AG08395 (cell line): ENCODE measurements around the gene TMUB1.

Experiments used
- DNase-seq: peaks from one replicate; pipeline ENCODE4 v3.0.0; 2012; ENCODE audit warnings: mixed read lengths, low spot score

The TMUB1 gene, protein sequence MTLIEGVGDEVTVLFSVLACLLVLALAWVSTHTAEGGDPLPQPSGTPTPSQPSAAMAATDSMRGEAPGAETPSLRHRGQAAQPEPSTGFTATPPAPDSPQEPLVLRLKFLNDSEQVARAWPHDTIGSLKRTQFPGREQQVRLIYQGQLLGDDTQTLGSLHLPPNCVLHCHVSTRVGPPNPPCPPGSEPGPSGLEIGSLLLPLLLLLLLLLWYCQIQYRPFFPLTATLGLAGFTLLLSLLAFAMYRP

DNA sequence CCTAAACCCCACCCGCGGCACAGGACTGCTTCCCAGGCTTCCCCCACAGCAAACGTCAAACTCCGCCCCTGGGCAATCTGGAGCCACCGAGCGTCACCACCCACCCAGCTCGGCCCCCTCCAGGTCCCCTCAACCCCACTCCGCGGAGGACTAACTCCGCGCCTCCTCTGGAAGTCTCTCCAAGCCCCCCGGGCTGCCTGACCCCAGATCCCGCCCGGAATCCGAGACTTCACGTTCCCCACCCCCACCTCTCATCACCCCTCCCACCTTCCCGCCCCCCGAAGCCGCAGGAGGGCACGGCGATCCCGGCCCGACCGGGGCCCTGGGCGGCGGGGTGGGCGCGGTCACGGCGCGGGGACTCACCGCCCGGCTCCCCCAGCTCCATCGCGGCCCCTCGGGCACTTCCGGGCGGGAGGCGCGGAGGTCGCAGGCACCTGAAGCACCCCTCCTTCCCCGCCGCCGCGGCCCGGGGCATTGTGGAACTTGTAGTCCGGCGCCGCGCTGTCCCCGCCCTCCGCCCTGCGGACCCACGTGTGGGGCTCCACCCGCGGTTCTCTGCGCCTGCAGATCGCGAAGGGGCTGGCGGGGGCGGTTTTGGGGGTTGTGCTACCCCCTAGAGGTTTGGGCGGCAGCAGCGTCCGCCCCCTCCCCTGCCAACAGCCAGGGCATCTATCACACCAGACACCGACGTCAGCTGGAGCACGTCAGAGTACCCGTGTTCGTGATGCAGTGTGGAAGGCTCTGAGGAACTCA is at the start of gene TMUB1:
Gene TMUB1, minus strand, starts transcription at position 423 of the 753 bp plus-strand sequence. CDS start 930 bp downstream, outside the sequence.
- peak; percentile 54 for DNase-seq

DNA sequence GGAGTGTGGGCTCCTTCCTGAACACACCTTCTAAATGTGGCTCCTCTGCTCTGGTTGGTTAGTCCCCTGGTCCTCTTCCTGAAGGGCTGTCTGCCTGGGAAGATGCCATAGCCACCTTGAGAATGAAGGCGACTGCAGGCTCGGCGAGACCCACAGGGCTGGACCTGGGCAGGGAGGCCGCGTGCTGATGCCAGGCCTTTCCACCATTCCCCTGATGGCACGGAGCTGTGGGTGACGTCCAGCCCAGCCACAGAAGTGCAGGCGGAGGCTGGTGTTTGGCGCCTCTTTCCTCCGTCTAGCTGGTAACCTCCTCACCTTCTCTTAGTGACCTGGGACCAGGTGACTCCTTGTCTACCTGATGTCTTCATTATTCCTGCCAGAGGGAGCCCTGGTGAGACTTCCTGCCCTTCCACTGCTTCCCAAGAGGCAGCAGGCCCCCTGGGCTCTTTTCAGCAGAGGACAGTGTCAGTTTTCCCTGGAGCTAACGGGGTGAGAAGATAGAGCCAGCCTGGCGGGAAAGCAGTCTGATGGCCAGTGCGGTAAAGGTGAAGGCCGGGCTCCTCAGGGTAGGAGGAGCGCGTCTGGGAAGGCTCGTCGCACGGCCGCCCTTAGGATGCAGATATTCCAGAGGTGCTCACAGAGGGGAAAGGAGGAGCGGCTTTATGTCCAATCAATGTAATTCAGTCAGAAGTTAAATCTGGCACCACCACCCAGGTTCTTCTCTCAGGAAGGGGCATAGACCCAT is 49.3 kb upstream of the TMUB1 start:
- no peak for DNase-seq

DNA sequence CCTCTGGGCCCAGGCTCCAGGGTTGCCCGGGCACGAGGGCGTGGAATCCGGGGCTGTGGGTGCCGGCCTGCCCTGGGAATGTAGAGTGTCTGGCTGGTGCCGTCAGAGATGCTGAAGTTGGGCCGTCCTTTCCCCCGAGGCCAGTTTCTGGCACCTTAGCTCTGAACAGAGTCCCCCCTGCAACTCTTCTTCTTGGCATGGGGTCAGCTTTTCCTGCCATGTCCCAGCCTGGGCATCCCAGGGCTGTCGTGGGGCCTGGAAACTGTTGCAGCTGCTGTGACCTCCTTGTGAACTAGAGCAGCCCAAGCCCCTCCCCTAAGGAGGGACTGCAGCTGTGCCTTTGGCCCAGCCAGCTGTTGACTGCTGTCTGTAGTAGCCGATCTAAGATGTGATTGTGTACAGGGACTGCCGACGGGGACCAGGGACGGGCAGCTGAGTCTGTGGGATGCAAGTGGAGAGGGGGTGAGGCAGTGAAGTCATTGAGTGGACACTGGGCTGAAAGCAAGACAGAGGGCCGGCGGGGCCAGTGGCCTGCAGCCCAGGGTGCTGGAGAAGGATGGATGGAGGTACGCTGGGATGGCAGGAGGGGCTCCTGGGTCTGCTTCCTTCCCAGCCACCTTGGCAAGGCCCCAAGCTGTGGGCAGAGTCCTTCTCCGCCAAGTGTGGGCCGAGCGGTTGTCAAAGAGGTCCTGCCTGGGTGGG is 48.5 kb upstream of the TMUB1 start:
- no peak for DNase-seq

DNA sequence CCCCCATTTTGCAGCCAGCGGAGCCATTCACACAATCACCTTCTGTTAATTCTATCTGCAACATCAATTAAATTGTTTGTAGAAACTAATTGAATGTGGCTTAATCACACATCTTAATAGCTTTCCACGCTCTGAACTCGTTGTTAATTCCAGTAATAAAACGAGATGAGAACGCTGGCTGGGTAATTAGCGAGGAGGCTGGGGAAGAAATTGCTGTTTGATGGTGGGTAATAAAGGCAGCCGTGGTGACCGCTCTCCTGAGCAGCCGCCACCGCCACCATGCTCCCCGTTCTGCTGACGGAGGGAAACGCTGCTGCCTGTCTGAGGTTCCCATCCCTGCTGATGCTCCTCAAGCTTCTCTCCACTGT is 47.9 kb upstream of the TMUB1 start:
- no peak for DNase-seq

DNA sequence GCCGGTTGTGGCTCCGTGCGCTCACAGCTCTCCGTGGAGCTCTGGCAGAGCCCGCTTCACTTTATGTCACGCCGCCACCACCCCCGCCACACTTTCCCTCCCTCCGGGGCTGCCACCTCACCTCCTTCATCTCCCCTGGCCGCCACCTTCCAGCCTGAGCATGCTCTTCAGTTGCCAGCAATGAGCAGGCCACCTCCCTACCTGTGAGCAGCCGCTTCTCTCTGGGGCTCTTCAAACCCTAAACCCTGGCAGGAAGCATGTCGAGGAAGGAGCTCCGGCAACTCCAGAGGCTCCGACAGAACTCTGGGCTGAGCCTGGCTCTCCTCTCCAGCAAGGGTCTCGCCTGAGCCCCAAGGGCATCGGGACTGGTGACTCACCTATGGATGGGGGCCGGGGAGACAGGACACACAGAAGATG is 47.5 kb upstream of the TMUB1 start:
- no peak for DNase-seq

DNA sequence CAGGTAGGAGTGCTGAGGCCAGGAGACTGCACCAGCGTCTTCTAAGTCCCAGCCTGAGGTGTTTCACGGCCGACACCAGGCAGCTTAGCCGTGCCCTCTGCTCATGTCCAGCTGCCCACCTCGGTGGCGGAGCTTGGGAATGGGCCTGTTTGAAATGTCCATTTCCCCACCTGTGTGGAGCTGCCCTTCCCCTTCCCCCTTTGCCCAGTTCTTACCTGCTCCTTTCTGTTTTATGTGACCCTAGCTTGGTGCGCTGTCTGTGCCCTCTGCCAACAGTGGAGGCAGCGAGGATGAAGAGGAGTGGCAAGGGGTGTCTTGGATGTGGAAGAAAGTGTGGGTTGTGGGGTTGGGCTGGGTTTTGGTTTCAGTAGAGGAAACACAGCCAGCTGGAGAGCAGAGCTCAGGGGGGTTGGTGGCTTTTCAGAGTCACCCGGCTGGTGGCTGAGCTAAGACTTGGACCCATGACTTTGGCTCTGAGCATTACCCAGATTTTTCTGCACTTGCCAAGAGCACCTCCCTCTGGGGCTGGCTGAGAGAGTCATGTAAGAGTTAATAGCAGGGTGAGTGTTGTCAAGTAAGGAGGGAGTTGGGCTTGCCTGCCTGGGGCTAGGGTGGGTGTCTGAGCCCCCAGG is 46.8 kb upstream of the TMUB1 start:
- DNase-seq: no peak

DNA sequence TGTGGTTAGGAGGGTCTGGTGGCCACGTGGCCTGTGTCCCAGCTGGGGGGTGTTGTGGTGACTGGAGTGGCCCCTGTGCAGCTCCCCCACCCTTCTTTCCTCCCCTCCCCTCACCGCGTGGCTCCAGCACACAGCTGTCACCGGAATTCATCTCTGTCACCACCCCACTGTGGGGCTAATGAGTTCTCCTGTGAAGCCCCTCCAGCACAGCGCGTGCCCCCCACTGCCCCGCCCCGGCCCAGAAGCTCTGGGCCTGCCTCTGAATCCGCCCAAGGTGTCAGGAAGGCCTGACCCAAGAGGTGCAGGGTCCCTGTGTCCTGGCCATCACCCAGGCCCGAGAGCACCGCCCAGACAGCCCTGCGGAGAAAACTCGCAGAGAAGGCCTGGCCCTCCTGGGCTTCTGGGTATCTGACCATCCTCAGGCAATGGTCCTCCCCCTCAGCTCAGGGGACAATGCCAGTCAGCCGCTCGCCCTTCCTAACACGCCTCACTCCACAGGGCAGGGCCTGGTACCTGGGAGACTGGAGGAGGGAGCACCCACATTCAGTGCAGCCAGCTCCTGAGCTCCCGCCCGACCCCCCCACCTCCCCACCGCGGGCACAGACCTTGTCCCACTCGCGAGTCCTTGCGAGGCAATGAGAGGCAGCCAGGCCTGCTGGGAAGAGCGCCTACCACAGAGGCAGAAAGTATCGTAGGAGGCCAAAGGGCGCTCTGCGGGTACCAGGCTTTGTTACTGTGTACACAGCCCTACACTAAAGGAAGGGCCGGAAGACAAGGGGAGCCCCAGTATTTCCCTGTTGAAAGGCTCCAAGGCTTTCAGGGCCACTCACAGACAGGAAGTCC is 46.0 kb upstream of the TMUB1 start:
- no peak for DNase-seq

DNA sequence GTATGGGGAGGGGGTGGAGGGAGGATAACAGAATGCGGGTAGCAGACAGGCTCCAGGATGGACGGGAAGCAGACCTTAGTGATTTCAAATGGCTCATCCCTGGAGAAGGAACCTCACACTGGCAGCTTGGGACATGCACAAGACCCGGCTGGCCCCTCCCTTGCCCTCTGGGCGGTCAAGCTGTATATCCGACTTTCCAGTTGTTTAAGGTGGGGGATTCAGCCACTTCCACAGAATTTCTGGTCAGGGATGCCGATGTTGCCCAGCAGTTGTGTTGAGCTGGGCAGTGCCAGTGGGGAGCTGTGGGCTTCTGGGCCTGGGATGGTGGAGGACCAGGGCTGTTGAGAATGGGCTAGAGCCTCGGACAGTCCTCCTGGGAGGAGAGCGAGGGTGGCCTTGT is 45.4 kb upstream of the TMUB1 start:
- no peak for DNase-seq

DNA sequence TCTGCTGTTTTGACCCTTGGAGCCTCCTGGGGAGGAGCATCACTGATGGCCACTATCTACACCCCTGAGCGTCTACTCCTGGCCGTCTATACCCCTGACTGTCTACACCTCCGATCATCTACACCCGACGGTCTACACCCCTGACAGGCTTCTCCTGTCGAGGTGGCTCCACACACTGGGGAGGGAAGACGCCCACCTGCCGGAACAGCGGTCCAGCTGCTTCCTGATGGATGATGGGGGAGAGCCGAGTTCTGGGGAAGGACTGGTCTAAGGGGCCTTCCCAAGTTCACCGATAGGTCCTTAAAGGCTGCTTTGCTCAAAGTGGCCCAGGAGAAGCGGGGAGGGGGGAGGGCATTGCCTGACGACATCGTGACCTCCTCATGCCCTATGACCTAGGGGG is 44.9 kb upstream of the TMUB1 start:
- DNase-seq: no peak

DNA sequence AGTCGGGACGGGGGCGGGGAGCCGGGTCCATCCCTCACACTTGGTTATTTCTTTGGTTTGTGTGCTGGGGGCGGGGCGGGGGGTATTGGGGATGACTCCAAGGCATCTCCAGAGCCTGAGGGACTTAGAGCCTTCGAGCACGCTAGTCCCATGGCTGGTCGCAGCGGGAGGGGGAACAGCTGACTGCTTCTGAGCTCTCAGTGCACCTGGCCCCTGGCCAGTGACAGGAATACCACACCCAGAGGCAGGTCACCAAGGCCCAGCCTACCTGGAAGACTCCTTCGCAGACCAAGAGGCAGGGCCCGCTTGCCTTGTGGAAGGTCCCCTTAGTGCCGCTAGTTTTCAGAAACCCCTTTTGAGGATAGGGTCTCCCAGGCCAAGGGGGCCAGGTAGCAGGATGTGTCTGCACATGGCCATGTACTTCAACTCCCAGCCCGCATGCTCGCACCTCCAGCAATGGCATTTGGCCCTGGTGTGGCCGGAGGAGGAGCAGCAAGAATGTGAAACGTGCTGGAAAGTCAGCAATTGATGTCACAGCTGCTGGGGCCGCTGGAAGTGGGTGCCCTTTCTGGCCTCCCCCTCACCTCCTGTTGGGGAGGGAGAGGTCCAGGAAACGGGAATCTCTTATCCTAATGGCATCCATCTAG is 43.3 kb upstream of the TMUB1 start:
- no peak for DNase-seq

DNA sequence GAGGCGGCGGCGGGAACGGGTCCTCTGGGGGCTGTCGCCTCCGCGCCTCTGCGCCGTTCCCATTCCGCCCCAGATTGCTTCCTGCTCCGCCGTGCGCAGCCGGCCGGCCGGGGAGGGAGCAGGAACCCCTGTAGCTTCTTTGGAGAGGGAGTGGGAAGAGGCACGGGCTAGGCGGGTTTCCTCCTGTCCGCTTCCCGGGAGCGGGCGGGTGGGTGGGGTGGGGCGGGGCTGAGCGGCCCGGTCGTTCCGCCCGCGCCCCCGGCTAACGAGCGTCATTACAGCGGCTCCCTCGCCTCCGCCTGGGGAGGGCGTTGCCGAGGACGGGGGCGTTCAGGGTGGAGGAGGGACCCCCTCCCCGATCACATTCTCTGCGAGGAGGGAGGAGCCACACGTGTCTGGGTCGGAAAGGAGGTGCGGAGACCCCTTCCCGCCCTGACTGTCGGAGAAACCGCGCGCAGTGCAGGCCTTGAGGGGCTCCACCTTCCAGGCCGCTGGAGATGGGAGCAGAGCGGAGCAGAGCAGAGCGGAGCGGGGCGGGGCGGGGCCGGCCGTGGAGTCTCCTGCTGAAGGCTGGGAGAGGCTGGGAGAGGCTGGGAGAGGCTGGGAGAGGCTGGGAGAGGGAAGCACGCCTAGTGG is 42.7 kb upstream of the TMUB1 start:
- DNase-seq: peak; percentile 40

DNA sequence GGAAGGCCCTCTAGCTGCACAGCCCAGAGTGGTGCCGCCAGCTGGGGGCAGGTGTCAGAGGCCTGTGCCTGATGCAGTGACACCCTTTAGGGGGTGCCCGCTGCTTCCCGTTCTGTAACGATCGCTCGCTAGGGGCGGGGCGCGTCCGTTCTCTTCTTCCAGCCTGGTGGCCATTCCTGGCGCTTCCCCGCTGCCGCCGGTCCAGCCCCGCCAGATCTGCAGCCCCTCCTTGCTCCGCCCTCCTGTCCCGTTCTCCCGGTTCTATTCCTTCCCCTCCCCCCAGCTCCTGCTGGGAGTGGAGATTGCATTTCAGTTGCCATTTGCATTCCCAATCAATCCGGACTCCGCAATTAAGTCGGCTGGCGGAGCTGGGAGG is 42.2 kb upstream of the TMUB1 start:
- DNase-seq: peak; percentile 34

DNA sequence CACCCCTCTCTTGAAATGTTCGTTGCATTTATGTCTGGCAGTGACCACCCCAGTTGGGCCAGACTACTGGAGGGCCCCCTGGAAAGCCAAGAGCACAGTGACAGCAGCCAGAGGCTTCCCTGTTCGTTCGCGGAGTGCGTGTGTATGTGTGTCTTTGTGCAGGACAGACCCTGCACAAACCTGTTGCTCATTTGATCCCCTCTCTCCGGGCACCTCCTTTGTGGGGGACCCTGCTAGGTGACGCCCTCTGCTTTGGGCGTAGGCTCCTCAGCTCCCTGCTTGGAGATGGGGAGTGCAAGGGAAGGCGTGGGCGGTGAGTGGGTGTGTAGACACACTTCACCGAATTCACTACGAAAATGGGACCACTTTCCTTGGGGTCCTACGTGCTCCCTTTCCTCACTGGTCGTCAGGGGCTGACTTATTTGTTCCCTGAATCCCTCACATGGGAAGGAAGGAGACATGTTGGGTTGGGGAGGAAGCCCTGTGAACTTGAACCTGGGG is 41.7 kb upstream of the TMUB1 start:
- DNase-seq: no peak

DNA sequence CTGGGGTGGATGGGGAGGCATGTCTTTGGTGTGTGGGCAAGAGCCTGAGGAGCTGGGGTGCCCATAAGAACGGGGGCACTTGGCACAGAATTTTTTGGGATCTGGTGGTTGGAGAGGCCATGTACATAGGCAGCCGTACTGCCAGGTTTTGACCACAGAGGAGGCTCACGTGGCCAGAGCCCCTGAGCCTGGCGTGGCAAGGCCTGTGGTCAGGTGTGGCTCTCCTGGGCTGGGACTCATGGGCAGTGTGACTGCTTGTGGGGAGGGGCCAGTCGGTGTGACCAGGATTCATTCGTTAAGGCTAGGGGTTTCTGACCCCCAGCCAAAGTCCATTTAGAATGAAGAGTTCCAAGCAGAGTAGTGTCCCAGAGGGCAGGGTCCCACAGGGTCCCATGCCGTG is 41.2 kb upstream of the TMUB1 start:
- DNase-seq: no peak

DNA sequence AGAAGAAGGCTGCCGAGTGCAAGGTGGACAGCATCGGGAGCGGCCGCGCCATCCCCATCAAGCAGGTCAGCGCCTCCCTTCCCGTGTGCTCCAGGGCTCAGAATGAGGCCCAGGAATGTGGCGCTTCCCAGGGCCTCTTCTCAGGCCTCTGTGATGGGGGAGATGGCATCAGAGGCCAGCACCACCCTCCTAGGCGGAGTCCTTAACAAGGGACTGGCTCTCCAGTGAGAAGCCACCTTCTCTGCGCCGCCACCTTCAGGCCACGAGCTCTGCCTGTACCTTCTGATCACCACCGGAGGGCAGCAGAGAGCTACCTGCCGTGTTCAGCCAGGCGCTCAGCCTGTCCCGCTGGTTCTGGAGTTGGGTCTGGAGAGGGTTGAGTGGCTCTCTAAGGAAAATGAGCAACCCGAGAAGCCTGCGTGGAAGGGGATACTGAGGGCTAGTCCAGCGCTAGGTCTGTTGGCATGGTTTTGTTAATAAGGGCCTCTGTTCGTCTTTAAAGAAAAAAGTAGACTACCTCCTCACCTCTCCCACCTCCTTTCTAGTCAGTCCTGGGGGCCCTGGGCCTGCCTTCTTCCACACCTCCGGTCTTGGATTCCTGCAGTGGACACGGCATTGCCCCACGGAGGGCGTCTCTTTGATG is 40.6 kb upstream of the TMUB1 start:
- peak; percentile 95 for DNase-seq

DNA sequence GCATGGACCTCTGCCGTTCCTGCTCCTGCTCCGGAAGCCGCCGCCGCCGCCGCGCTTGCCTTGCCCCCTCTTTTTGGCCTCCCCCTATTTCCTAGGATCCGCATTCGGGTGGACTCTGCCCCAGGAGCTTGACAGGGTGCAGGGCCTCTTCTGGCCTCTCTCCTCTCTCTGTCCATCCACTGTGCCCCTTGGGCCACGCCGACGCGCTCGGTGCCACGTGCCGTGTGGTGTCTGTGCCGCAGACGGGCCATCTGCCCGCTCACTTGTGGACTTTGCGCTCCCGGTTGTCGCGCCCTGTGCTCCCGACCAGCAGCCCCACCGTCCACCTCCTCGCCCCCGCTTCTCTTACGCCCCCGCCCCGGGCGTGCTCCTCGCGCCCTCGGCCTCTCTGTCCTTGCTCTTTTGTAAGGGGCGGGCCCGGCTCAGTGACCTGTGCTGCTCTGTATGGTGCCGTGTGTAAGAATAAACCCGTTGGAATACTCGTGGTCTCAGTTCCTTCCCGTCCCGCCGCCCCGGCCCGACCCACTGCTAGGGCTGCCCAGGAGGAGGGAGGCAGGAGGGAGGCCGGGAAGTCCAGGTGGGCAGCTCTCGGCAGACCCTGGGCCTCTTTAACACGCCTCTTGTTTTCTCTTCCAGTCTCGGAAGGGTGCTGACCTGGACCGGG is 40.0 kb upstream of the TMUB1 start:
- no peak for DNase-seq

DNA sequence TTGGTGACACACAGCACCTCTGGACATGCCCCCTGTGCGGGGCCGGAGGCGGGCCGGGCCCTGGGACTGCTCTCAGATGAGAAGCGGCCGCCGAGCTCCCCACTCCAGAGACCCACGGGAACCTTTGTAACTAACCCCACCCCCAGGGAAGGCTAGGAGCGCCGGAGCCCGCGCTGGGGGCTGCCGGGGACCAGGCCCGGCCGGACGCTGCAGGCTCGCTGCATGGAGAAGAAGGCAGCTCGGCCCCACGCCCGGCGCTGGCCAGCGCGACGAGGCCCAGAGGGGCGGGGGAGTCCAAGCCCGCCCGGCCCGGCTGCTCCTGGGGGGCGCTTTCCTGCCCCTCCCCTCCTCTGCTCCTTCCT is 39.5 kb upstream of the TMUB1 start:
- DNase-seq: no peak

DNA sequence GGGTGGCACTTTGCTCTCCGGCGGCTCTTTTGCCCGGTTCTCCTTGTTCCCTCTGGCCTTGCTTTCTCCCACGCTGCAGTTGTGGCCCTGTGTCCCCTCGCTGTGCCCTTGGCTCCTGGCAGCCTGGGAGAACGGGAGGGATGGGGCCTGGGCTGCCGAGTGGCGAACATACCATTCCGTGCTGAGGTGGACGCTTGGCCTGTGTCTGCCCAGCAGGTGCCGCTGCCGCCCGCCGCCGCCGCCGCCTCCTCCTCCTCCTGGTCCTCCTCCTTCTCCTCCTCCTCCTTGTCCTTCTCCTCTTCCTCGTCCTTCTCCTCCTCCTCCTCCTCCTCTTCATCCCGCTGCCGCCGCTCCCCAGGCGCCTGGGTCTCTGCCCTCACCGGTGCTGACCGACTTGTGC is 39.0 kb upstream of the TMUB1 start:
- no peak for DNase-seq
